Stimulated activated CD8-positive, alpha-beta memory T cell treated with anti-CD3 and anti-CD28 coated beads, Interleukin-15, amount 100 ng/mL, for 24 hours (primary cell): ENCODE results near the gene TLR9.

Experiments used
- DNase-seq: peaks from one replicate; pipeline ENCODE4 v3.0.0-alpha.2; 2020; ENCODE audit warnings: low read depth

The TLR9 gene

GRCh38 chr3:52172262-52172757 is 53.1 kb downstream of the TLR9 start:
- DNase-seq, result no peak

GRCh38 chr3:52171514-52172261 is 53.8 kb downstream of the TLR9 start:
- no peak for DNase-seq
